GM12878 (cell line): ENCODE data around the gene CFAP126.
"Not testable (repeated sequence)": the region's sequence is repeated elsewhere in the genome, so short reads cannot be mapped to it uniquely, and the experiment has no call there.

Source experiments
- ATF7 ChIP-seq: fragments of 450-650 bp; IDR thresholded peaks from 2 replicates; pipeline ENCODE4 v1.6.1; 2016; ENCODE audit warnings: low read depth, mild to moderate bottlenecking
- BACH1 ChIP-seq: fragments of 450-650 bp; IDR thresholded peaks from 2 replicates; pipeline ENCODE4 v1.6.1; 2017; ENCODE audit warnings: mild to moderate bottlenecking, borderline replicate concordance
- BHLHE40 ChIP-seq, 2 experiments: fragments of 450-650 bp in 1 of 2; IDR thresholded peaks; 2 replicates each; pipeline ENCODE4 v1.6.1; 2011 to 2017; ENCODE audit warnings: low read depth in 2 of 2, borderline replicate concordance in 1 of 2, improper control_type of control experiment in 1 of 2, low read length in 1 of 2, mild to moderate bottlenecking in 1 of 2
- CBX5 ChIP-seq: sonication (generic); IDR thresholded peaks from 2 replicates; pipeline ENCODE4 v1.6.1; 2016; ENCODE audit warnings: low read depth, moderate library complexity, mild to moderate bottlenecking, inconsistent platforms
- CHD1 ChIP-seq: IDR thresholded peaks from 2 replicates; pipeline ENCODE4 v1.6.1; 2012; ENCODE audit warnings: low read depth, low read length, improper control_type of control experiment
- CTCF ChIP-seq, 3 experiments: IDR thresholded peaks in 2 of 3; conservative IDR thresholded peaks in 1 of 3; 2 replicates each; pipeline ENCODE4 v1.5.1; 2011; ENCODE audit warnings: low read depth in 3 of 3, low read length in 3 of 3, mild to moderate bottlenecking in 3 of 3, control low read depth in 2 of 3, moderate library complexity in 2 of 3, inconsistent platforms in 1 of 3, mixed read lengths in 1 of 3; ENCODE audit not compliant: control insufficient read depth in 2 of 3, insufficient read depth in 1 of 3; ENCODE audit errors: extremely low read depth in 1 of 3
- EP300 ChIP-seq, 2 experiments: fragments of 150-350 bp in 1 of 2; IDR thresholded peaks; 2 replicates each; pipeline ENCODE4 v1.6.1; 2011 to 2012; ENCODE audit warnings: low read depth in 2 of 2, low read length in 2 of 2, borderline replicate concordance in 1 of 2, improper control_type of control experiment in 1 of 2, inconsistent platforms in 1 of 2; ENCODE audit not compliant: control insufficient read depth in 1 of 2
- MTA2 ChIP-seq: fragments of 450-650 bp; IDR thresholded peaks from 2 replicates; pipeline ENCODE4 v1.6.1; 2016; ENCODE audit warnings: low read depth, mild to moderate bottlenecking, moderate library complexity
- NFYB ChIP-seq: IDR thresholded peaks from 2 replicates; pipeline ENCODE4 v1.6.1; 2011; ENCODE audit warnings: low read depth, mild to moderate bottlenecking, low read length, improper control_type of control experiment, moderate library complexity; ENCODE audit not compliant: insufficient read depth
- POLR2AphosphoS5 ChIP-seq: IDR thresholded peaks from 2 replicates; pipeline ENCODE4 v1.6.1; 2011; ENCODE audit warnings: mild to moderate bottlenecking, low read length, inconsistent platforms
- SIN3A ChIP-seq: IDR thresholded peaks from 2 replicates; pipeline ENCODE4 v1.6.1; 2012; ENCODE audit warnings: low read depth, low read length, improper control_type of control experiment
- SMC3 ChIP-seq: IDR thresholded peaks from 2 replicates; pipeline ENCODE4 v1.6.1; 2011; ENCODE audit warnings: low read length, improper control_type of control experiment, borderline replicate concordance
- ZNF24 ChIP-seq: fragments of 450-650 bp; IDR thresholded peaks from 2 replicates; pipeline ENCODE4 v1.6.1; 2017; ENCODE audit warnings: antibody characterized with exemption, mild to moderate bottlenecking

GRCh38 chr1:161391136-161391535 is 23.5 kb upstream of the CFAP126 start:
- TF ChIP-seq CTCF (IDR thresholded peaks at IDR 0.05 in 2 of 3, conservative IDR thresholded peaks at IDR 0.05 in 1 of 3; ENCODE audit: control insufficient read depth in 2 of 3, extremely low read depth in 1 of 3, insufficient read depth in 1 of 3, low read depth in 3 of 3, low read length in 3 of 3); ATF7; CHD1; ZNF24; BHLHE40 (IDR thresholded peaks at IDR 0.05; ENCODE audit: borderline replicate concordance in 1 of 2, low read depth in 2 of 2, low read length in 1 of 2); SMC3; POLR2AphosphoS5; SIN3A; EP300 (IDR thresholded peaks at IDR 0.05; ENCODE audit: borderline replicate concordance in 1 of 2, control insufficient read depth in 1 of 2, low read depth in 2 of 2, low read length in 2 of 2); BACH1; CBX5; NFYB; MTA2: not testable (repeated sequence)
